K562 (cell line): ENCODE data around the gene AIG1. TPM values are rescaled to one million over a fixed set of nuclear protein-coding genes. Genes with fewer than 3 reads are reported as not detected.

ENCODE experiments used
- CC2D1A ChIP-seq: fragments of 450-650 bp; IDR thresholded peaks from 2 replicates; pipeline ENCODE4 v1.6.1; 2017; ENCODE audit warnings: mild to moderate bottlenecking
- ESRRA ChIP-seq: fragments of 450-650 bp; IDR thresholded peaks from 2 replicates; pipeline ENCODE4 v1.6.1; 2014; ENCODE audit warnings: low read depth, mild to moderate bottlenecking, moderate library complexity, borderline replicate concordance
- JUN ChIP-seq, 2 experiments: sonication (generic) in 1 of 2; formaldehyde crosslinking in 1 of 2; IDR thresholded peaks; 2 replicates each; pipeline versions ENCODE4 v1.6.1 to v1.8.0; 2012 to 2022; ENCODE audit warnings: borderline replicate concordance in 2 of 2, mild to moderate bottlenecking in 2 of 2, improper control_type of control experiment in 1 of 2, low read depth in 1 of 2, low read length in 1 of 2, missing genetic modification reagents in 1 of 2
- LCOR ChIP-seq: sonication (generic); formaldehyde crosslinking; IDR thresholded peaks from 2 replicates; pipeline ENCODE4 v1.8.0; 2022; ENCODE audit warnings: mild to moderate bottlenecking, missing genetic modification reagents
- RNF2 ChIP-seq: sonication (generic); IDR thresholded peaks from 2 replicates; pipeline ENCODE4 v1.6.1; 2016
- SMAD4 ChIP-seq: fragments of 250-450 bp; sonication (Bioruptor Pico); conservative IDR thresholded peaks from 2 replicates; pipeline ENCODE4 v1.8.0; 2021; ENCODE audit warnings: inconsistent platforms, mild to moderate bottlenecking, moderate library complexity
- SMARCA4 ChIP-seq: fragments of 450-650 bp; IDR thresholded peaks from 2 replicates; pipeline ENCODE4 v1.6.1; 2016
- SOX6 ChIP-seq: fragments of 450-650 bp; IDR thresholded peaks from 2 replicates; pipeline ENCODE4 v1.6.1; 2014; ENCODE audit warnings: mild to moderate bottlenecking
- TBP ChIP-seq: optimal IDR thresholded peaks from 2 replicates; pipeline ENCODE3; 2011; ENCODE audit warnings: low read depth, low read length, improper control_type of control experiment
- TCF15 ChIP-seq: fragments of 250-450 bp; sonication (Bioruptor Pico); IDR thresholded peaks from 2 replicates; pipeline ENCODE4 v1.8.0; 2022; ENCODE audit warnings: moderate library complexity, mild to moderate bottlenecking, inconsistent platforms
- XRCC5 ChIP-seq: fragments of 200-400 bp; formaldehyde crosslinking; IDR thresholded peaks from 2 replicates; pipeline ENCODE4 v1.6.1; 2017; ENCODE audit warnings: low read depth, mild to moderate bottlenecking, low read length
- ZBED1 ChIP-seq: IDR thresholded peaks from 2 replicates; pipeline ENCODE4 v1.6.1; 2014
- ZBTB40 ChIP-seq, 2 experiments: fragments of 450-650 bp in 1 of 2; sonication (generic) in 1 of 2; formaldehyde crosslinking in 1 of 2; IDR thresholded peaks; 2 replicates each; pipeline versions ENCODE4 v1.7.1 to v1.9.0; 2016 to 2022; ENCODE audit warnings: inconsistent platforms in 1 of 2, mild to moderate bottlenecking in 1 of 2, missing genetic modification reagents in 1 of 2
- ZNF174 ChIP-seq: fragments of 250-450 bp; sonication (Bioruptor Pico); IDR thresholded peaks from 2 replicates; pipeline ENCODE4 v1.4.0; 2020; ENCODE audit warnings: mild to moderate bottlenecking
- ZNF354B ChIP-seq: fragments of 250-450 bp; sonication (Bioruptor Pico); IDR thresholded peaks from 2 replicates; pipeline ENCODE4 v1.4.0; 2020
- ZNF583 ChIP-seq: fragments of 250-450 bp; sonication (Bioruptor Pico); IDR thresholded peaks from 2 replicates; pipeline ENCODE4 v1.4.0; 2020
- ZNF668 ChIP-seq: fragments of 250-450 bp; sonication (Bioruptor Pico); IDR thresholded peaks from 2 replicates; pipeline ENCODE4 v1.8.0; 2022; ENCODE audit warnings: mild to moderate bottlenecking, inconsistent platforms
- ZNF766 ChIP-seq: fragments of 200-800 bp; sonication (Bioruptor generic); conservative IDR thresholded peaks from 2 replicates; pipeline ENCODE4 v1.6.1; 2016; ENCODE audit warnings: missing genetic modification characterization, missing compliant biosample characterization
- polyA plus RNA-seq, 8 experiments: library from polyadenylated mRNA; depleted of rRNA in 4 of 8; stranded (reverse) in 5 of 8; unstranded in 3 of 8; fragments of >200 nt; fragmentation: Nextera tagmentation in 2 of 8; fragmentation: Illumina TruSeq in 1 of 8; extraction: Ambion mirVana in 2 of 8; extraction: Trizol in 1 of 8; gene quantifications; 2 replicates each; pipeline versions ENCODE4 v1.2.1 to v1.2.3, GENCODE V29; 2011 to 2014; ENCODE audit warnings: inconsistent platforms in 1 of 8, missing spikeins in 1 of 8
- total RNA-seq, 7 experiments: library from RNA; depleted of rRNA in 6 of 7; stranded (reverse); fragments of >200 nt in 6 of 7; fragmentation: Illumina TruSeq in 2 of 7; extraction: Trizol in 2 of 7; gene quantifications; 2 replicates each; pipeline versions ENCODE4 v1.2.1 to v1.2.3, GENCODE V29; 2011 to 2021; ENCODE audit warnings: low replicate concordance in 1 of 7

The AIG1 gene
- total and polyA plus RNA-seq, 9 of the 15 experiments (the other 6 are each of a cell fraction or from before 2014, with no cell fraction given): 74.8 to 333 (median 127) TPM

- TF ChIP-seq ZBTB40 (IDR thresholded peaks at IDR 0.05) (0 out of 2 replicates have a peak, but pooled peaks have one; percentile 7), ZBTB40 (CRISPR knock-in tag; IDR thresholded peaks at IDR 0.05) (no peak), SMARCA4 (peak; percentile 70; the same call in 1 of the 2 replicates), JUN (IDR thresholded peaks at IDR 0.05; ENCODE audit: borderline replicate concordance, low read depth, low read length) (no peak), JUN (CRISPR knock-in tag; IDR thresholded peaks at IDR 0.05; ENCODE audit: borderline replicate concordance) (no peak), TCF15 (CRISPR knock-in tag) (peak; percentile 81; the same call in 1 of the 2 replicates), RNF2 (peak; percentile 82; the same call in 1 of the 2 replicates), ZNF668 (peak; percentile 49; the same call in 1 of the 2 replicates), LCOR (CRISPR knock-in tag) (no peak), XRCC5 (no peak), SOX6 (peak; percentile 83), TBP (no peak), CC2D1A (peak; percentile 88), ZNF583 (peak; percentile 94), ESRRA (peak; percentile 94), ZNF174 (CRISPR knock-in tag) (peak; percentile 82; the same call in 1 of the 2 replicates), ZBED1 (no peak), ZNF354B (CRISPR knock-in tag) (0 out of 2 replicates have a peak, but pooled peaks have one; percentile 67), SMAD4 (CRISPR knock-in tag) (peak; percentile 96), ZNF766 (CRISPR knock-in tag) (peak; percentile 75)
Measured at GRCh38 chr6:143064951-143065683, 4.4 kb downstream of the AIG1 start (continued).
